ENCODE data around the gene EP400. TPM values are rescaled to one million over a fixed set of nuclear protein-coding genes. Genes with fewer than 3 reads are reported as not detected.

The EP400 gene
- total and polyA plus RNA-seq, 2 of the 13 experiments (the other 11 are each of a cell fraction or from before 2014, with no cell fraction given), result 4.9 to 5.0 TPM

- WGBS (ENCODE audit: low lambda C conversion rate), result 94% methylated on average over 21 of the region's 36 CpGs
- ChIA-PET POLR2A (no interaction called here), CTCF (ENCODE audit: low intra/inter-chr PET ratio, low total read pairs) (no interaction called here)
- intact Hi-C loops (cut with micrococcal nuclease; ENCODE audit: unreplicated experiment) (no loop called here), in situ Hi-C loops (cut with HindIII; ENCODE audit: extremely low pct_ligation_motif_present, low pct_unique_long_range_greater_than_20kb) (no loop called here)
- no peak for DNase-seq (ENCODE audit: low spot score)
- Histone ChIP-seq H3K9ac (ENCODE audit: insufficient read depth, low read depth, low read length) (no peak overlapping the region), H3K4me2 (ENCODE audit: low read depth, low read length) (no peak overlapping the region), H3K4me1 (ENCODE audit: insufficient read depth, low read length) (peaks cover 11% of the 10 kb centered on the region; the same call in 1 of the 2 replicates), H3K27ac (ENCODE audit: extremely low read length, insufficient read depth, low read length) (no peak overlapping the region), H2AFZ (ENCODE audit: low read length) (no peak overlapping the region), H3K79me2 (ENCODE audit: insufficient read depth, low read length) (no peaks in the 10 kb centered on the region), H3K27me3 (ENCODE audit: control insufficient read depth in 1 of 2, insufficient read depth in 2 of 2, low read length in 2 of 2) (no peaks in the 10 kb centered on the region), H3K36me3 (replicated peaks in 1 of 2; ENCODE audit: control insufficient read depth in 1 of 2, insufficient read depth in 2 of 2, low read length in 2 of 2) (peaks cover 18 to 44% of the 10 kb centered on the region in 2 experiments; a peak in 4 of 5 replicates), H3K4me3 (replicated peaks in 1 of 3; ENCODE audit: insufficient read depth in 1 of 3, low read depth in 2 of 3, low read length in 3 of 3) (no peak overlapping the region), H3K9me3 (ENCODE audit: low read length) (no peaks in the 10 kb centered on the region), H4K20me1 (ENCODE audit: insufficient read depth, low read length) (0 out of 2 replicates have a peak, but pooled peaks cover 4% of the 10 kb centered on the region)
- ATAC-seq, result no peak
- TF ChIP-seq AGO2 (optimal IDR thresholded peaks at IDR 0.05; ENCODE audit: low read depth, low read length) (peak; percentile 56), ZNF280D (CRISPR knock-in tag; IDR thresholded peaks at IDR 0.05) (no peak), SNAPC5 (CRISPR knock-in tag; IDR thresholded peaks at IDR 0.05; ENCODE audit: borderline replicate concordance) (no peak), ZNF235 (CRISPR knock-in tag; IDR thresholded peaks at IDR 0.05; ENCODE audit: borderline replicate concordance) (no peak)
- BruUV-seq (replicated peaks), result no TSS peak
- no peak for FAIRE-seq
Observed at GRCh38 chr12:131916306-131917138, 33.2 kb upstream of the EP400 start.
